GM13977 (cell line): ENCODE measurements around the gene ZNF761.
A peak's percentile ranks its signal among the peaks of the same experiment; 100 is the strongest.
"Not testable (repeated sequence)": the region's sequence is repeated elsewhere in the genome, so short reads cannot be mapped to it uniquely, and the experiment has no call there.

Experiments
- DNase-seq: peaks from one replicate; pipeline ENCODE4 v3.0.0; 2012; ENCODE audit warnings: low spot score
- CTCF ChIP-seq: IDR thresholded peaks from 2 replicates; pipeline ENCODE4 v1.5.1; 2012; ENCODE audit warnings: mild to moderate bottlenecking, control low read depth; ENCODE audit not compliant: insufficient read depth; ENCODE audit errors: extremely low read depth, missing control alignments
- in situ Hi-C: fragments of 300-500 bp; cut with MboI; formaldehyde crosslinking; loops from one replicate; pipeline ENCODE4 v1.12.0; 2022; ENCODE audit warnings: low sequenced_read_pairs, low pct_unique_long_range_greater_than_20kb, mixed read lengths, inconsistent platforms; ENCODE audit not compliant: unreplicated experiment

Gene ZNF761

GRCh38 chr19:53394974-53395839, 36.6 kb upstream of the ZNF761 start, which contains the start of gene ZNF765:
TSS of gene ZNF765 (plus strand) at chr19:53395149. CDS start at chr19:53398016, 2,867 bp downstream.
- in situ Hi-C loops, result no loop called here
- TF ChIP-seq CTCF, result peak; percentile 24
- peak; percentile 92 for DNase-seq

- DNase-seq, in situ Hi-C loops: not testable (repeated sequence)
Observed at GRCh38 chr19:53395840-53396524, 35.8 kb upstream of the ZNF761 start.

GRCh38 chr19:53396525-53396868, 35.3 kb upstream of the ZNF761 start:
- in situ Hi-C loops, result no loop called here
- TF ChIP-seq CTCF, result no peak
- no peak for DNase-seq

- in situ Hi-C loops, DNase-seq: not testable (repeated sequence)
Observed at GRCh38 chr19:53397918-53398317, 33.9 kb upstream of the ZNF761 start.

GRCh38 chr19:53409505-53410204, 22.1 kb upstream of the ZNF761 start:
- in situ Hi-C loops, result no loop called here
- DNase-seq, result no peak
- no peak for TF ChIP-seq CTCF

GRCh38 chr19:53420520-53421315, 11.1 kb upstream of the ZNF761 start:
- DNase-seq, in situ Hi-C loops: not testable (repeated sequence)

- no peak for TF ChIP-seq CTCF
- DNase-seq, result no peak
- in situ Hi-C loops, result no loop called here
Observed at GRCh38 chr19:53422551-53422950, 9.2 kb upstream of the ZNF761 start.

- DNase-seq, in situ Hi-C loops: not testable (repeated sequence)
Observed at GRCh38 chr19:53423074-53423473, 8.7 kb upstream of the ZNF761 start.

GRCh38 chr19:53423680-53424079, 8.1 kb upstream of the ZNF761 start:
- in situ Hi-C loops, DNase-seq: not testable (repeated sequence)
